Hematopoietic multipotent progenitor cell treated with erythropoietin and hydrocortisone succinate and interleukin-3 and kit ligand, for 6 days (in vitro differentiated cells): ENCODE results near the gene COL15A1.

Experiments used
- DNase-seq: peaks from one replicate; pipeline ENCODE4 v3.0.0-alpha.2; 2015

COL15A1 gene

DNA sequence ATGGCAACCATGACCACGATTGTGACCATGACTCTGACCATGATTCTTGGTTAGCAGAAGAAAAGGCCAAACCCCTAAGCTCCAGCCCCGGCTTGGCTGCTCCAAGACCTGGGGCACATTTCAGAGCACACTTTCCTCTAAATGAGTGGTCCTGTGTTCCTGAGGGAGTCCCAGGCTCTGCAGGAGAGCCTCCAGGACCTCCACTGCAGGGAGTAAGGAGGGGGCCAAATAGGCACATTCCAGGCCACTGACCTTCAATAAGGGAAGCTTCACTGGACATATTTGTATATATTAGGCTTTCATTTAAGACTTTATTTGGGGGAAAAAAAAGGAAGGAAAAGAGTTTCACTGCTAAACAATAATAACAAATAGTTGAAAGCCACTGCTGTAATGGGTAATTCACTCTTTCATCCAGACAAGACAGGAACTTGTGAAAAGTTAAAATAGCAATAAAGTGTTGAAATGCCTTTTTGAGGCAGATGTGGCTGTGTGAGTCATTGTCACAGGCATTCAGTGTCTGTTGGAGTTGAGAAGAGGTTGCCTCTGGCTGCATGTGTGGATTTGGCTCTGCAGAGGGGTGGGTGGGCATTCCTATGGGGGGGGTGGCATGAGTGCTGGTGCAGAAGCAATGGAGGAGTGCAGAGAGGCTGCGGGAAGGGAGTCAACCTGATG is 97.3 kb downstream of the COL15A1 start:
- peak; percentile 24 for DNase-seq

DNA sequence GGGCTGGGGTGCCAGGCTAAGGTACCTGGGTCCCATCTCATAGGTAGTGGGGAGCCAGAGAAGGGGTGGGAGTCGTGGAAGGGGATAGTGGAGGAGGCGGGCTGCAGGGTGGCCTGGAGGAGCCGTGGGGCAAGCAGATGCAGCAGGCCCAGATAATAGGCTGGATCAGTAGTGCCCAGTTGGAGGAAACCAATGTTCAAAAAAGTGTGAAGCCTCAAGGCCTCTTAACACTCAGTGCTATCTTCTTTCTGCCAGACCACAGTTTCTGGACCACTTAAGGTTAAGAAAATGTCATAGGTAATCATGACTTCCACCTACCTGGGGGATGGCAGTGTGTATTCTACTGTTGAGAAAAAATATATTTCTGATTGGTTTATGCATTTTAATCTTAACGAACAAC is 97.9 kb downstream of the COL15A1 start:
- no peak for DNase-seq

GRCh38 chr9:99042620-99043019 is 98.9 kb downstream of the COL15A1 start:
- DNase-seq, result no peak

DNA sequence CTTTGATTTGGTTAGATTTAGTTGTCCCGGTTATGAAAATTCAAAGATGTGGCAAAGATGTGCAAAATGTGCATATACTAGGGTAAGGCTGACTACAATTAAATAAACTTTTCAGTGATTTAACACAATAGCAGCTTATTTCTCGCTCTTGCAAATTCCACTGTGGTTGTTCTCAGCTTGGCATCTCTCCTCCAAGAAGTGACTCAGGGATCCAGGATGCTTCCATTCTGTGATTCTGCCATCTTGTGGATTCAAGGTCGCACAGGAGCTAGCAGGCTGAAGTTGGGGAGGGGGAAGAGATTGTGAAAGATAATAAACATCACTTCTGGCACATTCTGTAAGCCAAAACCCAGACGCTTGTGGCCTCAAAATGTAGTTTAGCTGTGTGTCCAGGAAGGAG is 101.1 kb downstream of the COL15A1 start:
- DNase-seq, result no peak

GRCh38 chr9:99046068-99046467 is 102.4 kb downstream of the COL15A1 start:
- DNase-seq, result no peak

- no peak for DNase-seq
Measured at GRCh38 chr9:99046542-99047071, 102.9 kb downstream of the COL15A1 start.

GRCh38 chr9:99049228-99049627 is 105.5 kb downstream of the COL15A1 start:
- DNase-seq, result no peak

DNA sequence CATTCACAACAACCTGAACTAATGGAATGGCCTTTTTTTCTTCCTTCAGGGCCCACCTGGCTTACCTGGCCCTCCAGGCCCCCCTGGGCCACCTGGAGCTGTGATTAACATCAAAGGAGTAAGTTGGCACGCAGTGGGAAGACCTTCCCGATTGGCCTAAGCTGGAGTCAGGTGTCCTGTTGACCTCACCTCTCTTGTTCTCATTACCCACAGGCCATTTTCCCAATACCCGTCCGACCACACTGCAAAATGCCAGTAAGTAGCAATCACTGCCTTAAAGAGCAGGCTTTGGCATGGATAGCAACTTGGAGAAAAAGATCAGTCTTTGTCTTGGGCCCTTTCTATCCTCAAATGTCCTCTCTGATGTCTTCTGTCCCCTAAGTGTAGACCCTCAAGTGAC is 105.9 kb downstream of the COL15A1 start:
- no peak for DNase-seq

GRCh38 chr9:99050292-99050911 is 106.7 kb downstream of the COL15A1 start:
- DNase-seq, result no peak

GRCh38 chr9:99050924-99051323 is 107.2 kb downstream of the COL15A1 start:
- DNase-seq, result no peak

- DNase-seq, result no peak
Measured at GRCh38 chr9:99051406-99051805, 107.7 kb downstream of the COL15A1 start.

- no peak for DNase-seq
Measured at GRCh38 chr9:99051851-99052250, 108.1 kb downstream of the COL15A1 start.

GRCh38 chr9:99052815-99053715 is 109.4 kb downstream of the COL15A1 start:
- peak; percentile 66 for DNase-seq

DNA sequence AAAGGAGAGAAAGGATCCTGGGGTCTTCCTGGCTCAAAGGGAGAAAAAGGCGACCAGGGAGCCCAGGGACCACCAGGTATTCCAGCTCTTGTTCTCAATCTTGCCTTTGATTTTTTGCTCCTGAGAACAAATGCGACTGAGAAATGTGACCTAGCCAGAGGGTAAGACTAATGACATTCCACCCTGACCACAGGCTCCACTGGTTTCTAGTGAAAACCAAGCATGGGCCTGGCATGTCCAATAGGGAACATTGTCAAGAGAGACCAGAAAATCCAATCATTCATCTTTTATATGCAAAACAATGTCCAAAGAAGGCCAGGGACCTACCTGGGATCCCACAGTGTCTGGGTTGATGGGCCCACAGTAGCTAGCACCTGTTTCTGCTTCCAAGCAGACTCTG is 110.9 kb downstream of the COL15A1 start:
- no peak for DNase-seq

DNA sequence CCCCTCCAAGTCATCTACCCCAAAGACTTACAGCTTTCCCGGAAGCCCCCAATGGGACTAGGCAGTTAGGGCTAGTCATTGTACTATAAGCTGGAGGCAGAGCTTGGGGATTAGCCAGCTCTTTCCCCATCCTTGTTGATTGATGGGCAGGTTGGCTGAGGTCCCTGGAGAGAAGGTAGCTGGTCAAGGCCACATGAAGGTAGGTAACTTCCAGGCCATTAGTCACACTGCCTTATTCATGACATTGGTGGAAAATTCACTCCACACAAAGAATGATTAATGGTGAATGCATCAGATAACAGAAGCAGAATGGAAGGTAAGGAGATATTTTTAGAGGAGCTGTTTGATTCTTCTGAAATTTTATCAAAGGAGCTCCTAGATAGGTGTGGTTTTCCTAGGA is 111.7 kb downstream of the COL15A1 start:
- DNase-seq, result no peak

- no peak for DNase-seq
Measured at GRCh38 chr9:99056186-99056585, 112.5 kb downstream of the COL15A1 start.

DNA sequence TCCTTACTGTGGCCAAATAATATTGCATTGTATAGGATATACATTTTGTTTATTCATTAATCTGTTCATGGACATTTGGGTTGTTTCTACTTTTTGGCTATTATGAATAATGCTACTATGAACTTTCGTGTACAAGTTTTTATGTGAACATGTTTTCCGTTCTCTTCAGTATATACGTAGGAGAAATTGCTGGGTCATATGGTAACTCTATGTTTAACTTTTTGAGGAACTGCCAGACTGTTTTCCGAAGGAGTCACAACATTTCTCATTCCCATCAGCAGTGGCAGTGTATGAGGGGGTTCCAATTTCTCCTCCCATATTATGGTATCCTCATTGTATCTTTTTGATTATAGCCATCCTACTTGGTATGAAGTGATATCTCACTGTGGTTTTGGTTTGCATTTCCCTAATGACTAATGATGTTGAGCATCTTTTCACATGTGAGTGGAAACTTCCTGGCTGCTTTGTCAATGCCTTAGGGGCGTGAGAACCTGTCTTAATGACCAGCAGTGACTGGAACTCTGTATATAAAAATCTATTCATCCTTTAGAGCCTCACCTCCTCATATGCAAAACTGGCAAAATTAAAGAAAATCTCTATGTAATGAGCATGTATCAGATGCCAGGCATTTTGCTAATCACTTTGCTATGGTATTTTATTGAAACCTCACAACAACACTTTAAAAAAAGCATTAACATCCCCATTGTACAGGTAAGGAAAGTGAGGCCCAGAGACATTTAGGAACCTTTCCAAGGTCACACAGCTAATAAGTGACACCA is 113.4 kb downstream of the COL15A1 start:
- peak; percentile 59 for DNase-seq

DNA sequence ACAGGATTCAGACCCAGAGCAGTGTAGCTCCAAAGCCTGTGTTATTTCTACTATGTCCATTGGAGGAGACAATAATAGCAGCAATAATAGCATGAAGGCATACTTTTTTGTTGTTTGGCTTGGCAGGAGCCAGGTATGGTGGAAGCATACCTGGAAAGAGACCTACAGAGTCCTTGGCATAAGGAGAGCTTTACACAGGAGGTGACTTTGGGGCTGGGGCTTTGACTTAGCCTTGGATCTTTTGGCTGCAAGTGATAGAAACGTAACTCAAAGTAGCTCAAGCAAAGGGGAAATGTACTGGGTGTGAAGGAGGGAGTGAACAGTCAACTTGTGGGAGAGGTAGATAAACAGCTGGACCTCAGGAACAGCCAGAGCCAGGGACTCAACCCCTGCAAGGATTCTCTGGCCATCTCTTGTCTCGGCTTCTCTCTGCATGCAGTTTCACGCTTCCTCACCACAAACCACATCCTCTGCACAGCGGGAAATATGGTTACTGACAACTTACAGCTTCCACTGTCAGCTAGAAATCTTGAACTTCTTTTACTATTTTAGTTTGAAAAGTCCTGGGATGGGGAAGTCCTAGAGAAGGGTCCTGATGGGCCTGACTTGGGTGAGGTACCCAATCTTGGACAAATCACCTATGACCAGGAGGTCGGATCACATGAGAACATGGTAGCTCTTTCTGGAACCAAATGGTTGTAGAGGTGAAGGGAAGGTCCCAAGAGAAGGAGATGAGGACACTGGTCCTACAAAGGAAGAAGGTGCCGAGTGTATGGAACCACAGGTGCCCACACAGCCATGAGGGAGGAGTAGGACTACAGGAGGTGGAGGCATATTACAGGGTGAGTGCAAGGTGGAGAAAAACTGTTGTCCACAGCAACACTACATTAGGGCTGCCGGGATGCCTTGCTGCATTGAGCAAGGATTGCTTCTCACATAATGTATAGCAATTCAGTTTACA is 114.2 kb downstream of the COL15A1 start:
- DNase-seq, result peak; percentile 93

- DNase-seq, result peak; percentile 81
Measured at GRCh38 chr9:99058964-99059921, 115.5 kb downstream of the COL15A1 start.

DNA sequence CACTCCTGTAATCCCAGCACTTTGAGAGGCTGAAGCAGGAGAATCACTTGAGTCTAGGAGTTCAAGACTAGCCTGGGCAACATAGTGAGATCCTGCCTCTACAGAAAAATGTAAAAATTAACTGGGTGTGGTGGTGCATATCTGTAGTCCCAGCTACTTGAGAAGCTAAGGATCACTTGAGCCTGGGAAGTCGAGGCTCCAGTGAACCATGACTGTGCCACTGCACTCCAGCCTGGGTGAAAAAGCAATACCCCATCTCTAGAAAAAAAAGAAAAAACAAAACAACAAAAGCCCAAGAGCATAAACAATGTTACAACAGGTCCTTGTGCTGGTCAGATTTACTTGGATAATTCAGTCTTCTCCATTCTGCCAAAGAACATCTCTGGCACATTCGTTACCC is 116.9 kb downstream of the COL15A1 start:
- DNase-seq, result no peak
